Osteocyte (in vitro differentiated cells): ENCODE data around the gene HDAC4. TPM values are rescaled to one million over a fixed set of nuclear protein-coding genes. Genes with fewer than 3 reads are reported as not detected.

Source experiments
- DNase-seq: peaks from one replicate; pipeline ENCODE4 v3.0.0; 2021; ENCODE audit warnings: mixed read lengths; ENCODE audit not compliant: unreplicated experiment; ENCODE audit errors: extremely low spot score
- H3K27ac Mint-ChIP-seq: one replicate; pipeline ENCODE4 v1.8.0; 2021; ENCODE audit warnings: mild to moderate bottlenecking, mixed read lengths; ENCODE audit not compliant: unreplicated experiment
- H3K27me3 Mint-ChIP-seq: one replicate; pipeline ENCODE4 v1.8.0; 2021; ENCODE audit warnings: mixed read lengths; ENCODE audit not compliant: unreplicated experiment
- H3K36me3 Mint-ChIP-seq: one replicate; pipeline ENCODE4 v1.8.0; 2021; ENCODE audit warnings: mixed read lengths; ENCODE audit not compliant: unreplicated experiment
- H3K4me1 Mint-ChIP-seq: one replicate; pipeline ENCODE4 v1.8.0; 2021; ENCODE audit warnings: mixed read lengths; ENCODE audit not compliant: unreplicated experiment
- H3K4me3 Mint-ChIP-seq: one replicate; pipeline ENCODE4 v1.8.0; 2021; ENCODE audit warnings: mild to moderate bottlenecking, moderate library complexity, mixed read lengths; ENCODE audit not compliant: unreplicated experiment
- H3K9me3 Mint-ChIP-seq: one replicate; pipeline ENCODE4 v1.8.0; 2021; ENCODE audit warnings: mixed read lengths; ENCODE audit not compliant: unreplicated experiment
- CTCF ChIP-seq: fragments of 200-600 bp; sonication (generic); IDR thresholded peaks from 2 replicates; pipeline ENCODE4 v1.5.0; 2021; ENCODE audit warnings: antibody characterized with exemption, mild to moderate bottlenecking, moderate library complexity
- total RNA-seq: library from RNA; stranded (reverse); gene quantifications from 2 replicates; pipeline ENCODE4 v1.2.1, GENCODE V29; 2021

The HDAC4 gene
- total RNA-seq, 1 donor from 2014 or later = 30.3 TPM

- Mint-ChIP-seq H3K27me3 (no peaks in the 10 kb centered on the region), H3K4me1 (peaks cover 5% of the 10 kb centered on the region), H3K9me3 (no peaks in the 10 kb centered on the region), H3K36me3 (no peaks in the 10 kb centered on the region), H3K4me3 (no peak overlapping the region), H3K27ac (no peak overlapping the region)
- TF ChIP-seq CTCF = no peak
- no peak for DNase-seq
Observed at GRCh38 chr2:239366740-239367139, 34.1 kb downstream of the HDAC4 start.

- Mint-ChIP-seq H3K9me3 (no peaks in the 10 kb centered on the region), H3K4me3 (no peak overlapping the region), H3K4me1 (peaks cover 8% of the 10 kb centered on the region), H3K27ac (no peak overlapping the region), H3K27me3 (no peaks in the 10 kb centered on the region), H3K36me3 (no peaks in the 10 kb centered on the region)
- no peak for TF ChIP-seq CTCF
- DNase-seq = no peak
Observed at GRCh38 chr2:239365782-239366435, 34.9 kb downstream of the HDAC4 start.

GRCh38 chr2:239365071-239365781 lies 35.6 kb downstream of the HDAC4 start:
- H3K27me3 Mint-ChIP-seq = no peaks in the 10 kb centered on the region
- H3K27ac Mint-ChIP-seq = no peak overlapping the region
- no peak for DNase-seq
- TF ChIP-seq CTCF = no peak
- H3K4me1 Mint-ChIP-seq = peaks cover 10% of the 10 kb centered on the region
- H3K36me3 Mint-ChIP-seq = no peaks in the 10 kb centered on the region
- H3K9me3 Mint-ChIP-seq = no peaks in the 10 kb centered on the region
- no peak overlapping the region for H3K4me3 Mint-ChIP-seq

GRCh38 chr2:239363946-239364637 lies 36.7 kb downstream of the HDAC4 start:
- Mint-ChIP-seq H3K4me3 (no peak overlapping the region), H3K27ac (no peak overlapping the region), H3K4me1 (peaks cover 6% of the 10 kb centered on the region), H3K27me3 (no peaks in the 10 kb centered on the region), H3K36me3 (no peaks in the 10 kb centered on the region), H3K9me3 (no peaks in the 10 kb centered on the region)
- no peak for TF ChIP-seq CTCF
- no peak for DNase-seq

- Mint-ChIP-seq H3K9me3 (no peaks in the 10 kb centered on the region), H3K27me3 (no peaks in the 10 kb centered on the region), H3K36me3 (no peaks in the 10 kb centered on the region), H3K27ac (no peak overlapping the region), H3K4me1 (peaks cover 8% of the 10 kb centered on the region), H3K4me3 (no peak overlapping the region)
- DNase-seq = no peak
- TF ChIP-seq CTCF = no peak
Observed at GRCh38 chr2:239362507-239362906, 38.3 kb downstream of the HDAC4 start.
